ENCODE measurements around the gene VWC2L.

VWC2L gene

GRCh38 chr2:214410918-214411554, at the start of gene VWC2L:
Gene VWC2L, plus strand, starts transcription at chr2:214411054. Its CDS starts 3,140 bp downstream, at chr2:214414194.
- peak in 1 of 2 donors; percentile 4 for DNase-seq (ENCODE audit: low read depth in 2 of 2)

- no peak for DNase-seq (ENCODE audit: low read depth in 2 of 2)
Observed at GRCh38 chr2:214361116-214361515, 49.7 kb upstream of the VWC2L start.

DNA sequence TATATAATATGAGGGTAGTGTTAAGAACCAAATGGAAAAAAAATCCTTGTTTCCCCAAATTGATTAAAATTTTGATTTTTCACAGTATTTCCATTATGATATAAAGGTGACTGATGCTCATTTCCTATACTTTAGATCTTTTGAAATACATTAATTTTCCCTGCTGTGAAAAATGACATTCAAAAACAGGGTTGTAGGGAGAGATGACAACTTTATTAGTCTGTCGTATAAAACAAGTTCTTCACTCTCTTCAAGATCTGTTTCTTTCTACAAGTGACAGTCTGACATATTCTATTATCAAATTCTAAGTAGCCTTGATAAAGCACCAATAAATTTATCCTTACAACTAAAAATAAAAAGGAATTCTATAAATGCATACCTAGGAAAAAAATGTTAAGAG, 45.3 kb upstream of the VWC2L start:
- no peak for DNase-seq (ENCODE audit: low read depth in 2 of 2)

DNA sequence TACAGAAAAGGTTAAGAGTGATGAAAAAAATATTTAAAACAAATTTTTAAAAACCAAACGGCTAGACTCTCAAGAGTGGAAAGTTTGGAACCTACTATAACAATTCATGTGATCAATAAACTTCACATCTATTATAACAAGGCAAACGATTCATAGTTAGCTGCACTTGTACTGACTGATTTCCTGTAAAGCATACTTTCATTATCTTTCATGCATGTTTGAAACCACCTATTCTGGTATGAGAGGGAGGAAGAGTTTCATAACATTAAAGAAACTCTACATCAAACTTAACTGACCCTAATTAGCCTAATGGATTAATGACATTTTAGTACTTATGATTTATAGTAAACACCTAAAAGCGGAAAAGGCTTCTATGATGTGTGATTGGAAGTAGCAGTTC, 43.7 kb upstream of the VWC2L start:
- DNase-seq (ENCODE audit: low read depth in 2 of 2), result no peak

DNA sequence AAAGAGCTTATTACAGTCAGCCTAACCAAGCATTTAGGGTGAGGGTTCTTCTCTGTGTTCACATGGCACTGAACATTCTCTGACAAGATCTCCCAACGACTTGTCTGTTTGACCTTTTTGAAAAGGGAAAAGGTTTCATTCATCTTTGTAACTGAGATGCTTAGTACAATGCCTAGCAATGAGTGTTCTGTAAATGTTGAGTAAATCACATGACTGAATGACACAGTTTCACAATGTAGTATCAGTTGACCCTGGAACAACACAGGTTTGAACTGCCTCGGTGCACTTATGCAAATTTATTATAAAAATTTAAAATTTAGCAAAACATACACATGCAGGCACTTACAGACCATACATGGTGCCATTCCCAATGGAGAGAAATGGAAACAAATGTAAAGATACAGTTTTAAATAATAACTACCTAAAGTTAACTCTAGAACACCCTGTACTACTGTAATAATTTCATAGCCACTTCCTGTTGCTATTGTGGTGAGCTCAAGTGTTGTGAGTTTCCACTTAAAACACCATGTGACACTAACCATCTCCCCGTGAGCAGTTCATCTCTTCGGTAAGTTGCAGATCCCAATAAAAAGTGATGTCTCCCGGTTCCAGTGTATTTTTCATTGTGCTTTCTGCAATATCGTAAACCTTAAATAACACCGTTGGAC, 34.1 kb upstream of the VWC2L start:
- no peak for DNase-seq (ENCODE audit: low read depth in 2 of 2)

DNA sequence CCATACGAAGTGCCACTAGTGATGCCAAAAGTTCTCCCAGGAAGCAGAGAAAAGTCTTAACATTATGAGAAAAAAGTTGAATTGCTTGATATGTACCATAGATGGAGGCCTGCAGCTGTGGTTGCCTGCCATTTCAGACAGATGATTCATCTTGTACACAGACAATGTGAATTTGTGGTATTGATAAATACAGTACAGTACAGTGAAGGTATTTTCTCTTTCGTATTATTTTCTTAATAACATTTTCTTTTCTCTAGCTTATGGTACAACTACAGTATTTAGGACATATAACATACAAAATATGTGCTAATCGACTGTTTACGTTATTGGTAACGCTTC, 33.6 kb upstream of the VWC2L start:
- no peak for DNase-seq (ENCODE audit: low read depth in 2 of 2)

GRCh38 chr2:214378455-214379103, 32.3 kb upstream of the VWC2L start:
- no peak for DNase-seq (ENCODE audit: low read depth in 2 of 2)

GRCh38 chr2:214379227-214379626, 31.6 kb upstream of the VWC2L start:
- DNase-seq (ENCODE audit: low read depth in 2 of 2), result no peak

DNA sequence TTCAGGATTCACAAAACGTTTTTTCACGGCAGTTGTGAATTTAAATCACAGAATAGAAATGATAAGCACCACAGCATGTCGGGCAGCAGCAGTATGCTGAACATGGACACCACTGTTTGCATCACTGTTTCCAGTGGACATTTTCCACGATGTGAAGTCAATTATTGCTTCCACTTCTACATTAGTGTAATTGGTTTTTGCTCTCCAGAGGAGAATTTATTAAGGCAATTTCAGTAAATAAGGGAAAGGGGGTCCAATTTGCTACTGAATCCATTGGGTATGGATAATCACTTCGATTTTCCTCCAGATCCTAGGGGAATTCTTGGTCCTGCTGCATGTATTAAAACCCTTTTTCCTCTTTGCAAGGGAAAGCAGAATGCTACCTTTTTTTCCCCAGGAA, 30.2 kb upstream of the VWC2L start:
- DNase-seq (ENCODE audit: low read depth in 2 of 2), result no peak

DNA sequence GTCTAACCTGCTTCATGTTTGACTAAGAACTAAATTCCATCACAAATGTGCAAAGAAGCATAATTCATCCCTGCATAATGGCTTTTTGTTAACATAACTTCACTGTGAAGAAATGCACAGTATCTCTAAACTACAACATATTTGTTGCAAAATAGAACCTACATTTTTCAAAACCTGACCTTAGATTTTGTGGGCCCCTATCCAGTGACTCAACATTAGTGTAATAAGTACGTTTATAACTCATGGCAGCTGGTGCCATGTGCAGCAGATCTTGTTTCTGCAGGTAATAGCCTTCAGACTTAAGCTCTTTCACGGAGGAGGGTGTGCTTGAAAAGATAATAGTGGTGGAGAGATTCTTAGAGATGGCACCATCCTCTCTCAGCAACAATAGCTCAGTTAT, 28.6 kb upstream of the VWC2L start:
- DNase-seq (ENCODE audit: low read depth in 2 of 2), result no peak

DNA sequence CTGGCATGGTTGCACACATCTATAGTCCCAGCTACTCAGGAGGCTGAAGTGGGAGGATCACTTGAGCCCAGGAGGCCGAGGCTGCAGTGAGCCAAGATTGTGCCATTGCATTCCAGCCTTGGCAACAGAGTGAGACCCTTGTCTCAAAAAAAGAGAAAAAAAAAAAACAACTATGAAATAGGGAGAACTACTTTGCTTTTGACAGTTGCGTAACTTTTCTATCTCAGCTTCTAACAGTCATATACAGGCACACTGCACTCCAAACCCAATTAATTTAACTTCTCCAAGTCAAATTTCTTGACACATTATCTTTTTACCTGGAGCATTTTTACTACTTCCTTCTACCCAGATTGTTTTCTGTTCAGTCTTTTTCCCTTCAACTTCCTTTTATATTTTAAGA, 24.1 kb upstream of the VWC2L start:
- no peak for DNase-seq (ENCODE audit: low read depth in 2 of 2)

- DNase-seq (ENCODE audit: low read depth in 2 of 2), result no peak
Observed at GRCh38 chr2:214389334-214389733, 21.5 kb upstream of the VWC2L start.

- DNase-seq (ENCODE audit: low read depth in 2 of 2), result no peak
Observed at GRCh38 chr2:214393796-214394195, 17.1 kb upstream of the VWC2L start.

DNA sequence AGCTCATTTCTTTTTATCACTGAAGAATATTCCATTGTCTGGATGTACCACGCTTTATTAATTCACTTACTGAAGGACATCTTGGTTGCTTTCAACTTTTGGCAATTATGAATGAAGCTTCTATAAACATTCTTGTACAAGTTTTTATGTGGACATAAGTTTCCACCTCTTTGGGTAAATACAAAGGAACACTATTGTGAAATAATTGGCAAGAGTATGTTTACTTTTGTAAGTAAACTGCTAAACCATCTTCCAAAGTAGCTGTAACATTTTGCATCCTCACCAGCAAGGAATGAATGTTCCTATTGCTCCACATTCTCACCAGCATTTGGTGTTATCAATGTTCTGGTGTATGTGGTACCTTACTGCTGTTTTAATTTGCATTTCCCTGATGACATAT, 15.8 kb upstream of the VWC2L start:
- DNase-seq (ENCODE audit: low read depth in 2 of 2), result no peak

DNA sequence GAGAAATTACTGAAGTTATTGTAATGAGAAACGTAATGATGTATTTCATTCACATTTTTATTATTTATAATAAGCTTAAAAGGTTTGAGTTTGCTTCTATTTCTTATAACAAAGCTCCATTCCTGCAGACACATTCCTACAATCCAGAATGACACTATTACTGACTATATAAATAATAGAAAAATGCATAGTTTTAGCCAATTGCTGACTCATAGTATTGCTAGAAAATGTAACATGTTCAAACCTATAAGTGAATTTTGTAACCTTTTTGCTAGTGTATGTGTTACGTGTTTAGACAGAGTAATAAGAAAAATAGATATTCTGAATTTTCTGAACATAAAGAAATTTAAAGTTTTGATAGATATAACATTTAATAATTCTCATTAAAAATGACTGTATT, 9.3 kb upstream of the VWC2L start:
- DNase-seq (ENCODE audit: low read depth in 2 of 2), result no peak

- DNase-seq (ENCODE audit: low read depth in 2 of 2), result no peak
Observed at GRCh38 chr2:214410128-214410775, 602 bp upstream of the VWC2L start.

DNA sequence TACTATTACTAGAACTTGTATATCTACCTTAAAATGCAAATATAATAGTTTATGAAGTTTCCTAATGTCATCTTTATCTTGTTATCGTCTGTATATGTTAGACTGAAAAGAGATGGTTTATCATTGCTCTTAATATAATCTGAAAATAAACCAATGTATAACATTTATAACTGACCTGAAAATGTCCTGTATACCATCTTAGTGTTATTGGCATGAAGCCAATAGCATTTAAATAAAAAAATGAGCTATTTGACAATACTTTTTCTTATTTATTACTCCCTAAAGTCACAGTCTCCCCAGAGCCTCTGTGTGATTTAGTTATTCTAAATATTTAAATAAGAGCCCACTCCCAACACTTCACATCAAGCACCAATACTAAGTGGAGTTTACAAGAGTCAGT, 1.8 kb downstream of the VWC2L start:
- DNase-seq (ENCODE audit: low read depth in 2 of 2), result no peak

DNA sequence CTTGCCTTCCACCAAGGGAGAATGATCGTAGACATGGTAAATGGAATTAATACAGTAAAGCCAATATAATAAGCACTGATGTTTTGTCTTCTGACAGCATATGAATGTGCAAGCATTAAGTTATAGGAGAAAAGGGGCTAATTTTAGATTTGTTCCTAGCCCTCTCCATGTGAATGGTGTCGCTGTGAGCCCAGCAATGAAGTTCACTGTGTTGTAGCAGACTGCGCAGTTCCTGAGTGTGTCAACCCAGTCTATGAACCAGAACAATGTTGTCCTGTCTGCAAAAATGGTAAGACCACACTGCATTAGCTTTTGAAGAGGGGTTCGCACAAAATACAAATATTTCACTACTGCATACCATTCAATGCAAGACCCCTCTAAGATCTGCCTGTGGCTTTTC, 25.6 kb downstream of the VWC2L start:
- DNase-seq (ENCODE audit: low read depth in 2 of 2), result no peak

DNA sequence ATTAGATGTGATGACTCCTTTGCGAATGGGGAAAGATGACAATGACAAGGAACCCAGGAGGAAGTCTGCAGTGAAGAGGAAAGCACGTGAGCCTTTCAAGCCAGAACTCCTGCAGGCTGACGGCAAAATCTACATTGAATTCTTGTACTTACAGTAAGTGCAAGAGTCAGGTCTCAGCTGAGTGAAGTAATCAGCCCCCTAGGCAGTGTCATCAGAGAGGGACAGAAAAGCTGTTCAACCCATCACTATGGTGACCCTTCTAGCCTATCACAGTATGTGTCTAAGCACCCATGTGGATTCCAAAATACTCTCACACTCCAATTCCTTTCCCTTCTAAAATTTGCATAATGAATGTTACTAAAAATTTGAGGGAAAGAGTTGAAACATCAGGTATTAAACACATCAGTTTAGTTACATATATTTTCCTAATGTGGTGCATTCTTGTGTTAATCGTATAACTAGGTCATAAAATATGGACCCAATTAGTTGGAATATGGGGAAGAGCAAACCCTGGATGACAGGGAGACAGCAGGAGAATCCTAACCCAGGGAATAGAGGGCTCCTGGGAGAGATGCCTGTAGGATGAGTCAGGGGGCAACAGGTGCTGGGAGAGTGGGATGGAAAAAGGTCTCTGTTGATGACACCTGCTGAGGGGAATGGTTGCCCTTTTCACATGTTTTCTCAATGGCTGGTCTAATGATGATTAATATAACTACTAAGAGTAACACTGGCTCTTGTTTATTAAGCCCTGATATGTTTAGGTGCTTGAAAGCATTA, 39.5 kb downstream of the VWC2L start:
- no peak for DNase-seq (ENCODE audit: low read depth in 2 of 2)

GRCh38 chr2:214451516-214452275, 40.8 kb downstream of the VWC2L start:
- DNase-seq (ENCODE audit: low read depth in 2 of 2), result no peak

- no peak for DNase-seq (ENCODE audit: low read depth in 2 of 2)
Observed at GRCh38 chr2:214465363-214466146, 54.7 kb downstream of the VWC2L start.

Measured in stimulated activated CD4-positive, alpha-beta T cell treated with anti-CD3 and anti-CD28 coated beads, Interleukin-15, amount 100 ng/mL, for 48 hours (primary cell).